ENCODE results near the gene ANKRD1. TPM values are rescaled to one million over a fixed set of nuclear protein-coding genes. Genes with fewer than 3 reads are reported as not detected.

The ANKRD1 gene
- total RNA-seq, 4 donors from 2014 or later: 0.83 TPM; not detected in 3

- 2% methylated on average over 14 of the region's 14 CpGs for WGBS
- TF ChIP-seq, protein P1, sequence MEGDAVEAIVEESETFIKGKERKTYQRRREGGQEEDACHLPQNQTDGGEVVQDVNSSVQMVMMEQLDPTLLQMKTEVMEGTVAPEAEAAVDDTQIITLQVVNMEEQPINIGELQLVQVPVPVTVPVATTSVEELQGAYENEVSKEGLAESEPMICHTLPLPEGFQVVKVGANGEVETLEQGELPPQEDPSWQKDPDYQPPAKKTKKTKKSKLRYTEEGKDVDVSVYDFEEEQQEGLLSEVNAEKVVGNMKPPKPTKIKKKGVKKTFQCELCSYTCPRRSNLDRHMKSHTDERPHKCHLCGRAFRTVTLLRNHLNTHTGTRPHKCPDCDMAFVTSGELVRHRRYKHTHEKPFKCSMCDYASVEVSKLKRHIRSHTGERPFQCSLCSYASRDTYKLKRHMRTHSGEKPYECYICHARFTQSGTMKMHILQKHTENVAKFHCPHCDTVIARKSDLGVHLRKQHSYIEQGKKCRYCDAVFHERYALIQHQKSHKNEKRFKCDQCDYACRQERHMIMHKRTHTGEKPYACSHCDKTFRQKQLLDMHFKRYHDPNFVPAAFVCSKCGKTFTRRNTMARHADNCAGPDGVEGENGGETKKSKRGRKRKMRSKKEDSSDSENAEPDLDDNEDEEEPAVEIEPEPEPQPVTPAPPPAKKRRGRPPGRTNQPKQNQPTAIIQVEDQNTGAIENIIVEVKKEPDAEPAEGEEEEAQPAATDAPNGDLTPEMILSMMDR (IDR thresholded peaks at IDR 0.05): peak; percentile 46 to 54 (median 47)
- TF ChIP-seq POLR2AphosphoS5 (IDR thresholded peaks at IDR 0.05): no peak
- no peak for TF ChIP-seq EP300 (IDR thresholded peaks at IDR 0.05)
- TF ChIP-seq POLR2A (IDR thresholded peaks at IDR 0.05; ENCODE audit: low read depth): no peak
- no peak for DNase-seq (ENCODE audit: extremely low spot score)
- peaks cover 10 to 28% (median 21%) of the 10 kb centered on the region in 4 donors for H3K4me1 ChIP-seq
- H3K36me3 ChIP-seq: peaks cover 4 to 13% (median 8%) of the 10 kb centered on the region in 4 donors
- intact Hi-C loops (cut with DNase I): loop anchor here (2.0 kb wide), 1 partner anchor 121 kb away; no protein-coding TSS in a partner anchor
- H3K4me3 ChIP-seq: peak overlapping the region; percentile 74 to 93 (median 86)
- H3K27ac ChIP-seq (replicated peaks in 1 of 4): peak overlapping the region; percentile 69 to 75 (median 75)
- peaks cover 0 to 19% (median 0%) of the 10 kb centered on the region in 4 donors for H3K27me3 ChIP-seq
- peaks cover 0 to 4% (median 1%) of the 10 kb centered on the region in 4 donors for H3K9me3 ChIP-seq
Measured at GRCh38 chr10:90871279-90871765, 49.6 kb downstream of the ANKRD1 start.

- DNase-seq (ENCODE audit: extremely low spot score): no peak
- WGBS: 89% methylated on average over 4 of the region's 4 CpGs
- no peak overlapping the region for H3K4me3 ChIP-seq
- H3K27me3 ChIP-seq: peaks cover 0 to 30% (median 0%) of the 10 kb centered on the region in 4 donors
- TF ChIP-seq POLR2AphosphoS5 (IDR thresholded peaks at IDR 0.05) (no peak), POLR2A (IDR thresholded peaks at IDR 0.05; ENCODE audit: low read depth) (no peak)
- TF ChIP-seq, protein P1 (IDR thresholded peaks at IDR 0.05): no peak
- H3K27ac ChIP-seq (replicated peaks in 1 of 4): no peak overlapping the region
- intact Hi-C loops (cut with DNase I): loop anchor here (10.0 kb wide), 1 partner anchor 1071 kb away; no protein-coding TSS in a partner anchor
- H3K36me3 ChIP-seq: no peaks in the 10 kb centered on the region
- H3K9me3 ChIP-seq: peaks cover 0 to 4% (median 1%) of the 10 kb centered on the region in 4 donors
- peaks cover 0 to 4% (median 1%) of the 10 kb centered on the region in 4 donors for H3K4me1 ChIP-seq
Measured at GRCh38 chr10:90866050-90866598, 54.8 kb downstream of the ANKRD1 start.

GRCh38 chr10:90865401-90865800 is 55.5 kb downstream of the ANKRD1 start:
- no peak overlapping the region for H3K27ac ChIP-seq (replicated peaks in 1 of 4)
- H3K9me3 ChIP-seq: peaks cover 0 to 4% (median 1%) of the 10 kb centered on the region in 4 donors
- H3K36me3 ChIP-seq: no peaks in the 10 kb centered on the region
- H3K27me3 ChIP-seq: peaks cover 0 to 30% (median 0%) of the 10 kb centered on the region in 4 donors
- intact Hi-C loops (cut with DNase I): loop anchor here (10.0 kb wide), 1 partner anchor 1071 kb away; no protein-coding TSS in a partner anchor
- H3K4me1 ChIP-seq: no peaks in the 10 kb centered on the region
- WGBS: 27% methylated on average over 3 of the region's 3 CpGs
- TF ChIP-seq EP300 (IDR thresholded peaks at IDR 0.05) (no peak), POLR2AphosphoS5 (IDR thresholded peaks at IDR 0.05) (no peak), POLR2A (IDR thresholded peaks at IDR 0.05; ENCODE audit: low read depth) (no peak)
- TF ChIP-seq, protein P1 (IDR thresholded peaks at IDR 0.05): peak in 2 of 3 experiments; percentile 9 to 15
- no peak for DNase-seq (ENCODE audit: extremely low spot score)
- no peak overlapping the region for H3K4me3 ChIP-seq

- H3K4me3 ChIP-seq: no peak overlapping the region
- H3K27ac ChIP-seq (replicated peaks in 1 of 4): no peak overlapping the region
- H3K36me3 ChIP-seq: no peaks in the 10 kb centered on the region
- no peaks in the 10 kb centered on the region for H3K9me3 ChIP-seq
- DNase-seq (ENCODE audit: extremely low spot score): no peak
- peaks cover 0 to 6% (median 3%) of the 10 kb centered on the region in 4 donors for H3K4me1 ChIP-seq
- no peak for TF ChIP-seq POLR2A (IDR thresholded peaks at IDR 0.05; ENCODE audit: low read depth)
- TF ChIP-seq, protein P1 (IDR thresholded peaks at IDR 0.05): peak; percentile 42 to 56 (median 45)
- intact Hi-C loops (cut with DNase I): loop anchor here (10.0 kb wide), 1 partner anchor 1068 kb away; no protein-coding TSS in a partner anchor
- H3K27me3 ChIP-seq: peaks cover 0 to 32% (median 0%) of the 10 kb centered on the region in 4 donors
- WGBS: 34% methylated on average over 2 of the region's 2 CpGs
Measured at GRCh38 chr10:90862908-90863514, 57.9 kb downstream of the ANKRD1 start.

Small RNA genes within 50 kb of the gene (small RNA-seq; reads per million reads assigned to genes)
- gene RF00019: 0 reads per million in 3 donors
- 0 reads per million in 3 donors for gene RNU6-740P

Other genes starting within 250 kb of the ANKRD1 start
- gene HTR7, start 63.0 kb downstream of the ANKRD1 start, total RNA-seq: 1 to 10 TPM in 1 of 4 donors, under 1 TPM in 3; 0.33 to 1.7 (median 0.40) TPM
- gene RPP30, start 49.1 kb downstream of the ANKRD1 start, total RNA-seq: 10 to 100 TPM; 21.6 to 31.8 (median 25.7) TPM